GM21423 (cell line): ENCODE results near the gene FNBP1.
"Not testable (repeated sequence)": the region's sequence is repeated elsewhere in the genome, so short reads cannot be mapped to it uniquely, and the experiment has no call there.

Experiments used
- ATAC-seq: cut with Tn5 transposase; IDR thresholded peaks from one replicate; pipeline ENCODE4 v1.9.1; 2021; ENCODE audit warnings: mild to moderate bottlenecking, moderate library complexity; ENCODE audit not compliant: unreplicated experiment

Gene FNBP1

GRCh38 chr9:129962451-129962864 lies 80.5 kb downstream of the FNBP1 start:
- ATAC-seq: no peak

GRCh38 chr9:129958796-129959195 lies 84.2 kb downstream of the FNBP1 start:
- ATAC-seq: no peak

- no peak for ATAC-seq
These were observed 88.0 kb downstream of the FNBP1 start for GRCh38 chr9:129954868-129955550.

DNA sequence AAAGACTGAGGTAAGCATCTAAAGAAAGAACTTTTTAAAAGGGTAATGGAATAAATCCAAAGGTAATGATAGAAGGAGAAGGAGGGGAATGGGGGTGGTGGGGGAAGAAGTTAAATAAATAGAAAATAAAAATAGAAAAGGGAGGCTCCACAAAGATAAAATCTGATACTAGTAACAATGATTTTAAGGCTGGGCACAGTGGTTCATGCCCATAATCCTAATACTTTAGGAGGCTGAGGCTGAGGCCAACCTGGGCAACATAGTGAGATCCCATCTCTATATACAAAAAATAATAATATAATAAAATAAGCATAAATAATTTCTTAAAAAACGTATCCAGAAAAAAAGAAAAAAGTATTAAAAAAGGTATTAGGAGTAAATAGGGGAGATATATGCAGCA lies 89.3 kb downstream of the FNBP1 start:
- ATAC-seq: no peak

DNA sequence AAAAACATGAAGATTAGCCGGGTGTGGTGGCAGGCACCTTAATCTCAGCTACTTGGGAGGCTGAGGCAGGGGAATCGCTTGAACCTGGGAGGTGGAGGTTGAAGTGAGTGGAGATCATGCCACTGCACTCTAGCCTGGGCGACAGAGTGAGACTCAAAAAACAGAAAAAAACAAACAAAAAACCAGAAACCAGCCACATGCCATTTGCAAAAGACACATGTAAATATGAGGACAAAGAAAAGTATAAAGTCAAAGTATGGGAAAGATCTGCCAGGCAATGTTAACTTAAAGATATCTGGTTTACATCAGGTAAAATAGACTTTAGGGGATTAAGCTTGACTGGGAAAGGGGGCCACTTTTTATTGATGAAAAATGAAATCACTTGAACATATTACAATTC lies 90.7 kb downstream of the FNBP1 start:
- ATAC-seq: no peak

- ATAC-seq: no peak
These were observed 93.2 kb downstream of the FNBP1 start for GRCh38 chr9:129949821-129950220.

GRCh38 chr9:129948626-129949025 lies 94.4 kb downstream of the FNBP1 start:
- ATAC-seq: not testable (repeated sequence)

DNA sequence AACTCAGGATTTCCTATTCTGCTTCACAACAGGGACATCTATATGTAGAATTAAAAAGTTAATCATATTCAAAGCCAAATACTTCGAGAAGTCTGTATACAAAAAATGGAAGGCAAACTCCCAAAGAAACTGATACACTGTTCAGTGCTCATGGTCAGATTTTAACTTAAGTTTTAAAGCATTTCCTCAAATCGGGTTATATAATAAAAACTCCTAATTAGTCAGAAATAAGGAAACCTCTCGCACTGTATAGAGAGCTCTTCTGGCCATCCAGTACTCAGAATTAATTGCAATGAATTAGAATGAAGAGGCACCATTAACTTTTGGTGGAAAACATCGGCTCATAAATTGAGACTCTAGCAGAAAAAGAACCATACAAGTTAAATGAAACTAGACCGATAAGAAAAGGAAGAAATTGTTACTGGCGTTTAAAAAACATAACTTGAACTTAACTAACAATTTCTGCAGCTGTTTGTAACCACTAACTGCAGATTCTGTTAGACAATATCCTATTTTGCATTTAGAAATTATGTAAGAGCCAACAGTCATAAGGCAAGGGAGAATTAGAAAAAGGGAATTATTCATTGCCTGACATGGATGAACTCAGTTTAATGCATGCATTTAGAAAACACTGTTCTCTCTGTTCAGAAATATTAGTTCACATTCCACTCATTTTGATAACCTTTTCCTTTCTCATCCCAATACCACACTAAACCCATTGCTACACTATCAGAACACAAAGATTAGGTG lies 96.6 kb downstream of the FNBP1 start:
- ATAC-seq: no peak

DNA sequence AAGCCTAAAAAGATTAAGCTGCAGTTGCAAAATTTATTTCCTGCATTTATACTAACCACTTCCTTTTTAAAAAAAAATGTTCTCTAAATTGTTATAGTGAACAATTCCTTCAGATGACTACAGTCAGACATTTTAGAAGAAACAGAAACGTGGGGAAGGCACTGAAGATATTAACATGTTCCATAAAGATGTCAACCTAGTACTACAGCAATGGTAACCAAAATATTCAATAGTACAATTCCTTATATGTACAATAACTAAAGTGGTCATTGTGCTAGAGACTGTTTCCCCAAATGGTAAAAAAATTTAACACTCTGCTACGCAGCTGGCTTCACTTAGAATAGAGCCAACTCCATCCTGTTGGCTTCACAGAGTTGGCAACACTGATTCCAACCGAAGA lies 97.7 kb downstream of the FNBP1 start:
- ATAC-seq: no peak

DNA sequence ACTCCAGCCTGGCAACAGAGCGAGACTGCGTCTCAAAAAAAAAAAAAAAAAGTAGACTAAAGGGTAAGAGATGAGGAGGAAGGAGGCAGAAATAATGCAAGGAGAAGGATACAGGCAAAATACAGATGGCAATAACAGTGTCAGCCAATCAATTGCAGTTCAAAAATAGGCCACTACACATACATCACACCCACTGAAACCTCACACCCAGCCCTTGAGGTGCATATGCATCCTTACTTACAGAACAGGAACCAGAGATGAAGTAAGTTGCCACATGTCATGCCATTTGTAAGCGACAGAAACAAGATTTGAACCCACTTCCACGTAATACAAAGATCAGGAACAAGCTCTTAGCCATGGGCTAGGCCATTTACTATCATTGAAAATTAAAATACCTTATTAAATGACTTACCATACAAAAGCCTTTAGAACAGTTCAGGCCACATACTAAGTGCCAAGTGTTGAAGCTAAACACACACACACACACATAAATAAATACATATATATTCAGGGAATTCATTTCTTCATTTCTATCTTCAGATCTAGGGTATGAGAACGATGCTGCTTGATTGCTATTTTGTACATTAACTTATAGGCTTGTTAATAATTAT lies 98.4 kb downstream of the FNBP1 start:
- ATAC-seq: no peak

DNA sequence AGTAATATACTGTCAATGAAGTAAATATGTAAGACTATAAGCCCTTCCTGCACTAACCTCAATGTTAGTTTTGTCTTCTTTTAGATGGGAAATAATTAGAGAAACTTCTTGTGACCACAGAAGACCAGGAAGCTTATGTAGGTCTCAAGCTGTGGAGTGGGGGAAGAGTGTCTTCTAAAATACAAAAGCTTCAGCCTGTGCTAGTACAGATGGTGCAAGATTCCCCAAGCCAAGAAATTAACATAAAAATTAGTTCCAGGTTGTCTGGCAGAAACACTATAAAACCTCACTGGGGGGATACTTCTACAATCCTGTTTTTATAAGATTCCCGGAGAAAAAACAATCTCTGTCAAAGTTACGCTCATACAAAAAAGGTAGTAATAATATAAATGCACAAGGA lies 103.6 kb downstream of the FNBP1 start:
- ATAC-seq: no peak

DNA sequence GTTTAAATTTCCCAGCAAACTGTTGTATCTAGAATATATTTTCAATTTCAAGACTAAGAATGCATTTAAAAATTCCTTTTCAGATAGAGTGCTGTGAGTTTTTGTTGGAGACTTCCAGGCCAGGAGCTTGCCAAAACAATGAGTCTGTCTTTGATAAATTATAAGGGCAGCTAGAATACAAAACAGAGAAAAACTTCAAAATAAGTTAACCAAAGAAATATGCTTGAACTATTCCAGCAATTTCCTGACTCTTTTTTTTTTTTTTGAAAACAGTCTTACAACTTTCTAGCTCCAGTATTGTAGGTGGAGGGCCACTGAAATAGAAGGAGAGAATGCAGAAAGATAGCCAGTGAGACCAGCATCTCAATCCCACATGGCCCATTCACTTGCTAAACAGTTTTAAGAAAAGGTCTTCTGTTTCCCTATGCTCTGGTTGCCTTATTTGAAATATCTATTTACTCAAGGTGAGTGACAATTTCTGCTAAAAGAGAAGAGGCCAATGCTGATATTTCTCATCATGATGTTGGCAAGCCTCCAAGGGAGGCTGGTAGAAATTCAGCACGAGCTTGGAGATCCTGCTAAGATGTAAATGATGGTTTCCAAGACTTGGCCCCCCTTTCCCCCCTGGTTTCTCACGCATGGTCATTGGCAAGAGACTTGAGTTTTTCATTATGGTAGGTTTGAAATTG lies 104.6 kb downstream of the FNBP1 start:
- ATAC-seq: no peak

- ATAC-seq: not testable (repeated sequence)
These were observed 105.1 kb downstream of the FNBP1 start for GRCh38 chr9:129937879-129938278.

GRCh38 chr9:129936222-129936621 lies 106.8 kb downstream of the FNBP1 start:
- ATAC-seq: no peak

DNA sequence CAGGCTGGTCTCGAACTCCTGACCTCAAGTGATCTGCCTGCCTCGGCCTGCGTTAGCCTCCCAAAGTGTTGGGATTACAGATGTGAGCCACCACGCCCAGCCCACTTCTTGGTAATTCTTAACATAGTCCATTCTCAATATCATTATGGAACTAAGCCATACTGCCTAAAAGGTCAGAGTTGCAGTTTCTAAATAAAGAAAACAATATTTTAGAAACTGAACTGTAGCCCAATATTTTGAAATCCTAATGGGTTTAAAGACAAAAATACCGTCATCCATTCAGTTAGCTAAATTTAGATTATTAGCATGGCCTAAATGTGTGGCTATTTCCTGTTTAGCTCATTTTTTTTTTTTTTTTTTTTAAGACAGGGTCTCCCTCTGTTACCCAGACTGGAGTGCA lies 108.2 kb downstream of the FNBP1 start:
- ATAC-seq: no peak

GRCh38 chr9:129934041-129934591 lies 108.9 kb downstream of the FNBP1 start:
- ATAC-seq: no peak

GRCh38 chr9:129933185-129934040 lies 109.6 kb downstream of the FNBP1 start:
- no peak for ATAC-seq

DNA sequence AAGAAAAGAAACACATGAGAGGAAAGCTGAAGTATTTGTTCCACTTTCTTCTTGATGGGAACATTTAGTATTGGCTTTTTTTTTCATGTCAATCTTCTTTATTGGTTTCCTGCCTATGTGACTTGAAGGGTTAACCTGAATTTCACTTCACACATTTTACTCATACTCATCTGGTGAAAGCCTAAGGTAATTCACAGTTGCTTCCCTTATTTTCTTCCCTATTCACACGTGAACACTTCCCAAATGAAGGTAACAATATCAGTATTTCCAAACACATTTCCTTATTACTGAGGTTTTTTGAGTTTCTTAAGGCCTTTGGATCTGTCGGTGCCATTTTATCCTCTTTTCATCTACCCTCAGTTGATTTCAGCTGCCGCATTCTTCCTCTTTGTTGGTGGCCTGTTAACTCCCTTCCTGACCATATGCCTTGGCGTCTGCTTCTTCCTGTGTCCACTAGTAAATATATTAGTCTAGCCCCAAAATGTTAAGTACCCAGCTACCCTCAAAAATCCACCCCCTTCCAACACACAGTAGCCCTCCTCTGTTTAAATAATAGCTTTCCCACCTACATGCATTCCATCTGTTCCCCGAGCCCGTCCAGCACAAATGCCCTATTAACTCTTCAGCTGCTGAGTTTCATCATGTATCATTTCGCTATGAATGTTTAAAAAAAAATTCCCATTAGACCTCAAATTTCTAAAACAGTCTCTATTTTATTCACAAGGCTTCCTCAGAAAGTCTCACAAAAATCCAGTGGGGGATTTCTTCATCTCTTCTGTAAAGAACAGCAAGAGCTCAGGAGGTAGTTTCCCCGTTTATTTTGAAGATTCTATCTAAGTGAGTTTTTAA lies 110.5 kb downstream of the FNBP1 start:
- no peak for ATAC-seq

DNA sequence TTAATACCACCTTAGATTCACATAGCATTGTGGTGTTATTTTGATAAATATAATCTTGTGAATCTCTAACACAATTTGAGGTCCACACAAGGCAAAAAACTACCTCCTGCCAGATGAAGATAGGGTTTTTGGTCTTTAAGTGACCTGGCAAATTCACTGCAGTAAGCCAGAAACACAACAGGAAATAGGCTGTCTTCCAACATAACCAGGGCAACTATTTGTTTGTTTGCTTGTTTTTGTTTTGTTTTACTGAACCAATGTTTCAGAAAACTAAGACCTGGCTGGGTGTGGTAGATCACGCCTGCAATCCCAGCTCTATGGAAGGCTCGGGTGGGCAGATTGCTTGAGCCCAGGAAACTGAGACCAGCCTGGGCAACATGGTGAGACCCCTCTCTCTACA lies 112.2 kb downstream of the FNBP1 start:
- ATAC-seq: no peak
